NCI-H2107 treated with DMSO at 0.1 percent for 48 hours (cell line): ENCODE data around the gene IL18.
"Not testable (repeated sequence)": the region's sequence is repeated elsewhere in the genome, so short reads cannot be mapped to it uniquely, and the experiment has no call there.

ENCODE experiments used
- DNase-seq: peaks from one replicate; lab custom pipeline; 2025; ENCODE audit not compliant: unreplicated experiment; lab: John Stamatoyannopoulos, UW

The IL18 gene

GRCh38 chr11:112172362-112172994, 8.6 kb upstream of the IL18 start:
- no peak for DNase-seq

GRCh38 chr11:112167145-112167544, 3.3 kb upstream of the IL18 start, which contains the start of gene TEX12:
Gene TEX12 (plus strand): TSS chr11:112167372. CDS start chr11:112169269, 1,897 bp downstream.
- DNase-seq: no peak

GRCh38 chr11:112166562-112166961, 2.7 kb upstream of the IL18 start:
- DNase-seq: no peak

- DNase-seq: no peak
These were observed 1.2 kb upstream of the IL18 start for GRCh38 chr11:112165049-112165448.

- no peak for DNase-seq
These were observed 940 bp downstream of the IL18 start for GRCh38 chr11:112162761-112163546.

- not testable (repeated sequence) for DNase-seq
These were observed 1.7 kb downstream of the IL18 start for GRCh38 chr11:112162200-112162599.

- DNase-seq: no peak
These were observed 2.9 kb downstream of the IL18 start for GRCh38 chr11:112161012-112161411.

- DNase-seq: no peak
These were observed 3.6 kb downstream of the IL18 start for GRCh38 chr11:112160091-112160848.

- no peak for DNase-seq
These were observed 4.5 kb downstream of the IL18 start for GRCh38 chr11:112159098-112160065.

- DNase-seq: no peak
These were observed 6.7 kb downstream of the IL18 start for GRCh38 chr11:112156956-112157766.

GRCh38 chr11:112156153-112156955, 7.5 kb downstream of the IL18 start:
- no peak for DNase-seq

GRCh38 chr11:112150517-112150916, 13.4 kb downstream of the IL18 start:
- DNase-seq: no peak

GRCh38 chr11:112143597-112143996, 20.3 kb downstream of the IL18 start:
- DNase-seq: no peak

GRCh38 chr11:112134473-112134872, 29.4 kb downstream of the IL18 start:
- DNase-seq: no peak

GRCh38 chr11:112132737-112133136, 31.2 kb downstream of the IL18 start:
- DNase-seq: no peak

GRCh38 chr11:112129656-112130055, 34.2 kb downstream of the IL18 start:
- DNase-seq: no peak

GRCh38 chr11:112128483-112129121, 35.3 kb downstream of the IL18 start:
- DNase-seq: peak; percentile 4

- no peak for DNase-seq
These were observed 36.8 kb downstream of the IL18 start for GRCh38 chr11:112127056-112127455.
